Measurements from ENCODE around the gene PRX. TPM values are rescaled to one million over a fixed set of nuclear protein-coding genes. Genes with fewer than 3 reads are reported as not detected.

PRX gene
- total and polyA plus RNA-seq, 2 of the 13 experiments (the other 11 are each of a cell fraction or from before 2014, with no cell fraction given), result 0.66 TPM

DNA sequence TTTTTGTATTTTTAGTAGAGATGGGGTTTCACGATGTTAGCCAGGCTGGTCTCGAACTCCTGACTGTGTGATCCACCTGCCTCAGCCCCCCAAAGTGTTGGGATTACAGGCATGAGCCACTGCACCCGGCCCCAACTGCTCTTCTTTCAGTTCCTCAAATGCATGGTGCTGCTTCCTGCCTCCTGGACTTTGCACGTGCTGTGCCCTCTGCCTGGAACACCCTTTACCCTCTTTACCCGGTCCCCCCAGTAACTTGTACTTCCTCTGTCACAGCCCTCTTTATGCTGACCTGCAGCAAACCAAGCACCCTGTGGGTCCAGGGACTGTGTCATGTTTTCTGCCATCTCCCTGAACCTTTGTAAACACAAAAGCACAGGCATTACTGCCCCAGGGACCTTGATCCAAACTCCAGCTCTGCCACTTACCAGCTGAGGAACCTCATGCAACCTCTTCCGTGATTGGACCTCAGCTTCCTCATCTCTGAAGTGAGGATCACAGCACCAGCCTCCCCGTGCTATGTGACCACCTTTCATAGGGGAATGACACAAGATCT lies 48.6 kb upstream of the PRX start (continued):
- TF ChIP-seq NR0B2 (CRISPR knock-in tag; IDR thresholded peaks at IDR 0.05) (no peak), ZNF382 (CRISPR knock-in tag; IDR thresholded peaks at IDR 0.05; ENCODE audit: borderline replicate concordance) (no peak), SRF (IDR thresholded peaks at IDR 0.05; ENCODE audit: low read depth, low read length) (no peak), PCBP2 (optimal IDR thresholded peaks at IDR 0.05; ENCODE audit: low read depth, low read length, poor library complexity, severe bottlenecking) (no peak), SMAD1 (CRISPR knock-in tag; IDR thresholded peaks at IDR 0.05; ENCODE audit: borderline replicate concordance, low read depth) (0 out of 2 replicates have a peak, but pooled peaks have one; percentile 54), ZNF678 (CRISPR knock-in tag; IDR thresholded peaks at IDR 0.05) (no peak)
- TF ChIP-seq, protein P1, sequence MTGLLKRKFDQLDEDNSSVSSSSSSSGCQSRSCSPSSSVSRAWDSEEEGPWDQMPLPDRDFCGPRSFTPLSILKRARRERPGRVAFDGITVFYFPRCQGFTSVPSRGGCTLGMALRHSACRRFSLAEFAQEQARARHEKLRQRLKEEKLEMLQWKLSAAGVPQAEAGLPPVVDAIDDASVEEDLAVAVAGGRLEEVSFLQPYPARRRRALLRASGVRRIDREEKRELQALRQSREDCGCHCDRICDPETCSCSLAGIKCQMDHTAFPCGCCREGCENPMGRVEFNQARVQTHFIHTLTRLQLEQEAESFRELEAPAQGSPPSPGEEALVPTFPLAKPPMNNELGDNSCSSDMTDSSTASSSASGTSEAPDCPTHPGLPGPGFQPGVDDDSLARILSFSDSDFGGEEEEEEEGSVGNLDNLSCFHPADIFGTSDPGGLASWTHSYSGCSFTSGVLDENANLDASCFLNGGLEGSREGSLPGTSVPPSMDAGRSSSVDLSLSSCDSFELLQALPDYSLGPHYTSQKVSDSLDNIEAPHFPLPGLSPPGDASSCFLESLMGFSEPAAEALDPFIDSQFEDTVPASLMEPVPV (CRISPR knock-in tag; IDR thresholded peaks at IDR 0.05), result no peak
- TF ChIP-seq, protein P2, sequence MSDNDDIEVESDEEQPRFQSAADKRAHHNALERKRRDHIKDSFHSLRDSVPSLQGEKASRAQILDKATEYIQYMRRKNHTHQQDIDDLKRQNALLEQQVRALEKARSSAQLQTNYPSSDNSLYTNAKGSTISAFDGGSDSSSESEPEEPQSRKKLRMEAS (IDR thresholded peaks at IDR 0.05), result peak; percentile 70
- TF ChIP-seq, protein P3, sequence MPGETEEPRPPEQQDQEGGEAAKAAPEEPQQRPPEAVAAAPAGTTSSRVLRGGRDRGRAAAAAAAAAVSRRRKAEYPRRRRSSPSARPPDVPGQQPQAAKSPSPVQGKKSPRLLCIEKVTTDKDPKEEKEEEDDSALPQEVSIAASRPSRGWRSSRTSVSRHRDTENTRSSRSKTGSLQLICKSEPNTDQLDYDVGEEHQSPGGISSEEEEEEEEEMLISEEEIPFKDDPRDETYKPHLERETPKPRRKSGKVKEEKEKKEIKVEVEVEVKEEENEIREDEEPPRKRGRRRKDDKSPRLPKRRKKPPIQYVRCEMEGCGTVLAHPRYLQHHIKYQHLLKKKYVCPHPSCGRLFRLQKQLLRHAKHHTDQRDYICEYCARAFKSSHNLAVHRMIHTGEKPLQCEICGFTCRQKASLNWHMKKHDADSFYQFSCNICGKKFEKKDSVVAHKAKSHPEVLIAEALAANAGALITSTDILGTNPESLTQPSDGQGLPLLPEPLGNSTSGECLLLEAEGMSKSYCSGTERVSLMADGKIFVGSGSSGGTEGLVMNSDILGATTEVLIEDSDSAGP (CRISPR knock-in tag; IDR thresholded peaks at IDR 0.05; ENCODE audit: borderline replicate concordance), result 0 out of 2 replicates have a peak, but pooled peaks have one; percentile 22

Data from HepG2 (cell line).